KMS-11 (cell line): ENCODE results near the gene TCF7.

Experiments
- H2AFZ ChIP-seq: fragments of 200-600 bp; sonication (generic); 2 replicates; pipeline ENCODE4 v1.6.1; 2016; ENCODE audit warnings: antibody characterized with exemption, mixed run types, low read depth
- H3K27ac ChIP-seq: fragments of 200-600 bp; sonication (generic); 2 replicates; pipeline ENCODE4 v1.6.1; 2016; ENCODE audit warnings: mild to moderate bottlenecking, mixed run types
- H3K27me3 ChIP-seq: fragments of 200-600 bp; sonication (generic); 2 replicates; pipeline ENCODE4 v1.6.1; 2017; ENCODE audit warnings: mild to moderate bottlenecking, low read depth, mixed run types, moderate library complexity; ENCODE audit not compliant: insufficient read depth
- H3K36me3 ChIP-seq: fragments of 200-600 bp; sonication (generic); 2 replicates; pipeline ENCODE4 v1.6.1; 2017; ENCODE audit warnings: mild to moderate bottlenecking, mixed run types; ENCODE audit not compliant: insufficient read depth
- H3K4me1 ChIP-seq: fragments of 200-600 bp; sonication (generic); 2 replicates; pipeline ENCODE4 v1.6.1; 2016; ENCODE audit warnings: mild to moderate bottlenecking, low read depth, mixed run types; ENCODE audit not compliant: poor library complexity, severe bottlenecking
- H3K4me2 ChIP-seq: fragments of 200-600 bp; sonication (generic); 2 replicates; pipeline ENCODE4 v1.7.0; 2016; ENCODE audit warnings: mild to moderate bottlenecking, mixed run types
- H3K4me3 ChIP-seq: fragments of 200-600 bp; sonication (generic); IDR thresholded peaks from 2 replicates; pipeline ENCODE4 v1.6.1; 2017; ENCODE audit warnings: low read depth, low read length, mixed read lengths; ENCODE audit not compliant: insufficient read depth
- H3K79me2 ChIP-seq: fragments of 200-600 bp; sonication (generic); 2 replicates; pipeline ENCODE4 v1.6.1; 2016; ENCODE audit warnings: low read depth, mixed run types; ENCODE audit not compliant: insufficient read depth
- H3K9ac ChIP-seq: fragments of 200-600 bp; sonication (generic); 2 replicates; pipeline ENCODE4 v1.6.1; 2016; ENCODE audit warnings: mild to moderate bottlenecking, mixed run types
- H4K20me1 ChIP-seq: fragments of 200-600 bp; sonication (generic); 2 replicates; pipeline ENCODE4 v1.6.1; 2016; ENCODE audit warnings: mild to moderate bottlenecking, mixed run types; ENCODE audit not compliant: insufficient read depth
- CTCF ChIP-seq: fragments of 200-600 bp; sonication (generic); conservative IDR thresholded peaks from 2 replicates; pipeline ENCODE4 v1.6.1; 2017; ENCODE audit warnings: low read depth, mild to moderate bottlenecking, antibody characterized with exemption, low read length, moderate library complexity, mixed read lengths

TCF7 gene

GRCh38 chr5:134195666-134196065 lies 81.2 kb downstream of the TCF7 start:
- Histone ChIP-seq H3K79me2 (no peaks in the 10 kb centered on the region), H3K9ac (no peak overlapping the region), H3K27me3 (no peaks in the 10 kb centered on the region), H3K27ac (no peak overlapping the region), H2AFZ (no peak overlapping the region), H3K4me2 (no peak overlapping the region), H3K4me1 (no peaks in the 10 kb centered on the region), H3K36me3 (no peaks in the 10 kb centered on the region; the same call in 1 of the 2 replicates), H3K4me3 (no peak overlapping the region), H4K20me1 (no peaks in the 10 kb centered on the region)
- no peak for TF ChIP-seq CTCF
